Measurements from ENCODE around the gene ENAH.
"Not testable (repeated sequence)": the region's sequence is repeated elsewhere in the genome, so short reads cannot be mapped to it uniquely, and the experiment has no call there.

ENAH gene

DNA sequence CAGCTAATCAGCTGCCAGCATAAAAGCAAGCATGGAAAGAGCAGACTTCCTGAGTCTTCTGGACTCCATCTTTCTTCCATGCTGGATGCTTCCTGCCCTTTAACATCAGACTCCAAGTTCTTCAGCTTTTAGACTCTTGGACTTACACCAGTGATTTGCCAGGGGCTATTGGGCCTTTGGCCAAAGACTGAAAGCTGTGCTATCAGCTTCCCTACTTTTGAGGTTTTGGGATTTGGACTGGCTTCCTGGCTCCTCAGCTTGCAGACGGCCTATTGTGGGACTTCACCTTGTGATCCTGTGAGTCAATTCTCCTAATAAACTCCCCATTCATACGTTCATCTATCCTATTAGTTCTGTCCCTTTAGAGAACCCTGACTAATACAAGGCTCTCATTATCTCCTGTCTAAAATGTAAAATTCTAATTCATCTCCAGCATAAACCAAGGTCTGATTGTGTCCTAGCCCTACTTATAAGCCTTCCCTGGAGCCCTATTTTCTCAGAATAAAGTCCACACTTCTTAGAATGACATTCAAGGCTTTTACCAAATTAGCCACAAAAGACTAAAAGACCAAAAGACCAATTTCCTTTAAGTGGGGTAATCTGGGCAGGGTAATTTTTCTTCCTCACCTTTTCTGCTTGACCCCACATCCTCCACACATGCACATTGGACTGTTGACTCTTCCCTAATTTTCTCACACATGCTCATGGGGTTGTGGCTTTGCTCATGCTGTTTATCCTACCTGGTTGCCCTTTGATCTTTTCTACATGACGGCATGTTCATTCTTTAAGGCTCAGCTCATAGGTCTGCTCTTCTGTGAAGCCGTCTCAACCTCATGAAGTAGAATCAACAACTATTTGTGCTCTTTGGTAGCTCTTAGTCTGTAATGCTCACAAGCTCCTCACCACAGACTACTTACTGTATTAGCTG, 18.1 kb upstream of the ENAH start:
- no peak for DNase-seq

DNA sequence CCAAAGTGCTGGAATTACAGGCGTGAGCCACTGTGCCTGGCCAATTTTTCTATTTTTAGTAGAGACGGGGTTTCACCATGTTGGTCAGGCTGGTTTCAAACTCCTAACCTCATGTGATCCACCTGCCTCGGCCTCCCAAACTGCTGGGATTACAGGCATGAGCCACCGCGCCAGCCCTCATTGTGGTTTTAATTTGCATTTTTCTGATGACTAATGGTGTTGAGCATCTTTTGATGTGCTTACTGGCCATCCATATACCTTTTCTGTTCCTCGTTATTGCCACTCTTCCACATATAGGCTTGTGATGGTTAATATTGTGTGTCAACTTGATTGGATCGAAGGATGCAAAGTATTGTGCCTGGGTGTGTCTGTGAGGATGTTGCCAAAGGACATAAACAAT, 17.4 kb upstream of the ENAH start:
- DNase-seq: no peak

GRCh38 chr1:225668222-225668621, 15.3 kb upstream of the ENAH start:
- DNase-seq: no peak

DNA sequence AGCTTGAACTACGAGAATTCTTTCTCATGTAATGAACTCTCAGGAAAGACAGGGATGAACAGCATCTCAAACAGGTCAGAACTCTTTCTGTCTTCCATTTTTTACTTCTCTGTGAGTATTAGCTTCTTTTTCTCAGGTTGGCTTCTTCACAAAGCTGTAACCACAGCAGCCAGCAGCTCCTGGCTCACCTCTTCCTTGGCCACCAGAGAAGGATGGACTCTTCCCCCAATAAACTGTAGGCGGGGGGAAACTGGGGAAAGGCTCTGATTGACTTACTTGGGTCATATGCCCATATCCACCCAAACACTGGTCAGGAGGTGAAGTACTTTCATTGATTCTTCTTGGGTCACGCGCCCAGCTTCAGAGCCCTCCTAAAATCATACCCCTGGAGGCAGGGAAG, 14.4 kb upstream of the ENAH start:
- no peak for DNase-seq

- DNase-seq: no peak
Observed at GRCh38 chr1:225666495-225666894, 13.6 kb upstream of the ENAH start.

DNA sequence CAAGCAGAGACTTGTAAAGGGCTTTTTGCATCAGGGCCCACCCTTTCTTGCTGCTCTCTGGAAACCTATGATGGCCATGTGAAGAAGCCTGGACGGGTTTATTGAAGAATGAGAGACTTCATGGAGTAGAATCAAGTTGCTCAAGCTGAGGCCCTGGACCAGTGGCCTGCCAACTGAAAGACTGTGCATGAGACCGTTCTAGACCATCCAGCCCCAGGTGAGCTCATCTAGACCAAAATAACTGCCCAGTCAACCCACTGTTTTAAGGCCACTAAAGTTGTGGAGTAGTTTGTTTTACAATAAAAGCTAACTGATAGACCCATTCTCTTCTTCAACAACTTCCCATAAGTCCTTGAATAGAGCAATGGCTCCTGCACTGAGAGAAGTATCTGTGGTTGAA, 11.8 kb upstream of the ENAH start:
- DNase-seq: no peak

GRCh38 chr1:225662155-225662554, 9.2 kb upstream of the ENAH start:
- DNase-seq: no peak

DNA sequence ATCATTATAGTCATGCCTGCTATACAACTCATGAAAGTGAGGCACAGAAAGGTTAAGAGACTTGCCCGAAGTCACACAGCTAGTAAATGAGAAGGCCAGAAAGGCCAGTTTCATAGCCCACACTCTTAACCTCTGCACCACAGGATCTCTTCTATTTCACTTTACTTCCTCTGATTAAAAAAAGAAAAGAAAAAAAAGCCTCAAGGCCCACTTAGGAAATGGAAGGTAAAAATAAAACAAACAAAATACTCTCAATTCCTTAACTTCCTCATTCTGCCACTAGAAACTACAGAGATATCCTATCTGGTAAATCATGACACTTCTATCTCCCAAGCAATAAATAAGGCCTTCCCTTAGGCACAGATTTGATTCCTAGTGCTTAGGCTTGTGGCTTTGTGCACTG, 7.6 kb upstream of the ENAH start:
- no peak for DNase-seq

- DNase-seq: no peak
Observed at GRCh38 chr1:225658041-225658440, 5.1 kb upstream of the ENAH start.

DNA sequence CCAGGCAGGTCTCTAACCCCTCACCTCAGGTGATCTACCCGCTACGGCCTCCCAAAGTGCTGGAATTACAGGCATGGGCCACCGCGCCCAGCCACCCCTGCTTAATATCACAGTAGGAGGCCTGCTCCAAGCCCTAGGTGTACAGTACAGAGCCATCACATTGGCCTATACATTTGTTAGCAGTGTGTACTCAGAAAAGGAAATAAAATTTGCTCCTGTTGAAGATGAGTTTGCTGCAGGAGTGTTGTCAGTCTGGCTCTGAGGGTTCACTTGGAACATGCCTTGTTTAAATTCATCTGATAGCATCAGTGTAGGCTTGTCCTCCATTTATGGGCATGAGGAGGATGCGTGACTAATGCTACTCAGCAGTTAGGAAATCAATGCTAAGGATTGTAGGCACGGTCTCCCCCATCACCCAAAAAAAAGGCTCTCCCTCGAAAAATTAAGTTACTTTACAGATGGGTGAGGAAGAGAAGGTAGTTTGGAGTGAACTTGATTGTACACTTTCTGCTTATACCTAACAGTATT, 4.6 kb upstream of the ENAH start:
- DNase-seq: no peak

DNA sequence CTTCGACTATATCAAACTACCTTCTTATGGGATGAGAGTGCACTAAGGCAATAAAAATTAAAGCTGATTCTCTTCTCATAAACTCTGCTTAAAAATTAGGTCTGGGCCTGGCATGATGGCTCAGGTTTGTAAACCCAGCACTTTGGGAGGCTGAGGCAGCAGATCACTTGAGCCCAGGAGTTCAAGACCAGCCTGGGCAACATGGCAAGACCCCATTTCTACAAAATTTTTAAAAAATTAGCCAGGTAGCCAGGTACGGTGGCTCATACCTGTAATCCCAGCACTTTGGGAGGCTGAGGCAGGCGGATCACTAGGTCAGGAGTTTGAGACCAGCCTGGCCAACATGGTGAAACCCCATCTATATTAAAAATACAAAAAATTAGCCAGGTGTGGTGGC, 3.3 kb upstream of the ENAH start:
- not testable (repeated sequence) for DNase-seq

DNA sequence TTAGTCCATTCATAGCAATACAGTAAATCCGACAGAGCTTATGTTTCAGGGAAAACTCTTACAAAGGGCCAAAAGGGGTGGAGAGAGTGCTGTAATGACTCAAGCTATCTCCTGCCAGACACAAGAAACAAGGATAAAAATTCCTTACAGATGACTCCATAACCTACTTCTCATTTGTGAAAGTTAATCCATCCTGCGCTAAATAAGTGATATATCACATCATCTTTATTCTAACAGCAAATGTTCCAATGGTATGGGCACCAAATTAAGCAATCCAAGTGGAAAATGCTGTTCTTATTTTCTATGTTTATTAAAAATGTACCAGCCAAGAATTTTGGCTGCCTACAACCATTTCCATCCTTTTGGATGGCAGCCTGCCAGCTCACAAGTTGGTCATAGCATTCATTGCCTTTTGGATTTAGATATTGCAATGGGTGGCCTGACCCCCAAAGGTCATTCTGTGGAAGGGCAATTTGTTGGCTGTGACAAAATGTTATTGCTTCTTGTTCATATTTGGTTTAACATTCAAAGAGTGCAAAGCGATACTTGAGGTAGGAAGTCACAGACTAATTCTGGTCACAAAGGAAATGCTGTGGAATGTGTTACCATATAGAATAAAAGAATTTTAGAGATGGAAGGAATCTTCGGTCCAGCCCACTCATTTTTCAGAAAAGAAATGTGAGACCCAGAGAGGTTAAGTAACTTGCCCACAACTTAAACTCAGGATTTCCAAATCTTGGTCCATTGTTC, 2.8 kb upstream of the ENAH start:
- peak in 1 of 2 experiments; percentile 12 for DNase-seq

DNA sequence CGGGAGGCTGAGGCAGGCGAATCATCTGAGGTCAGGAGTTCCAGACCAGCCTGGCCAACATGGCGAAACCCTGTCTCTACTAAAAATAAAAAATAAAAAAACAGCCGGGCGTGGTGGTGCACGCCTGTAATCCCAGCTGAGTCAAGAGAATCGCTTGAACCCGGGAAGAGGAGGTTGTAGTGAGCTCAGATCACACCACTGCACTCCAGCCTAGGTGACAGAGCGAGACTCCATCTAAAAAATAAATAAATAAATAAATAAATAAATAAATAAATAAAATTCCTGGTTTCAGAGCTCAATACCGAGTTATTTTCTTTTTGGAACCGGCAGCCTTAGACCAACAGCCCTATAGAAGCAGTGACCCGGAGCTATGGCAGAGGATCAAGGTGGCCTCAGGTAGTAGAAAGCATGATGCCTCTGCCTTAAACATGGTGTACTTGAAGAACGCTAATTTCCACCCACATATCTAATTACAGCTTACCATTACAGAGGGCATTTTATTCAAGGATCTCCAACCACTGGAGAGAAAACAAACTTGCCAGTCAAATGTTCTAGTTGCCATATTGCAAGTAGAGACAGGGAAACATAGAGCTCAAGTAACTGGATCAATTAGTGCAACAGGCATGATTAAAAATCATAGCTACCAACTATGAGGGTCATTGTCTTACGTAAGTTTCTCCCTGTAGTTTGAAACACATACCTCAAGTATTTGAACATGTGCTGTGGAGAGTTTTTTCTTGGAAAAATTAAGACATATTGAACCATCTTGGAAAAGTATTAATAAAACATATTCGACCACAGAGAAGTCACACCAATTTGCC, 2.0 kb upstream of the ENAH start:
- no peak for DNase-seq

- no peak for DNase-seq
Observed at GRCh38 chr1:225654277-225654597, 1.3 kb upstream of the ENAH start.

DNA sequence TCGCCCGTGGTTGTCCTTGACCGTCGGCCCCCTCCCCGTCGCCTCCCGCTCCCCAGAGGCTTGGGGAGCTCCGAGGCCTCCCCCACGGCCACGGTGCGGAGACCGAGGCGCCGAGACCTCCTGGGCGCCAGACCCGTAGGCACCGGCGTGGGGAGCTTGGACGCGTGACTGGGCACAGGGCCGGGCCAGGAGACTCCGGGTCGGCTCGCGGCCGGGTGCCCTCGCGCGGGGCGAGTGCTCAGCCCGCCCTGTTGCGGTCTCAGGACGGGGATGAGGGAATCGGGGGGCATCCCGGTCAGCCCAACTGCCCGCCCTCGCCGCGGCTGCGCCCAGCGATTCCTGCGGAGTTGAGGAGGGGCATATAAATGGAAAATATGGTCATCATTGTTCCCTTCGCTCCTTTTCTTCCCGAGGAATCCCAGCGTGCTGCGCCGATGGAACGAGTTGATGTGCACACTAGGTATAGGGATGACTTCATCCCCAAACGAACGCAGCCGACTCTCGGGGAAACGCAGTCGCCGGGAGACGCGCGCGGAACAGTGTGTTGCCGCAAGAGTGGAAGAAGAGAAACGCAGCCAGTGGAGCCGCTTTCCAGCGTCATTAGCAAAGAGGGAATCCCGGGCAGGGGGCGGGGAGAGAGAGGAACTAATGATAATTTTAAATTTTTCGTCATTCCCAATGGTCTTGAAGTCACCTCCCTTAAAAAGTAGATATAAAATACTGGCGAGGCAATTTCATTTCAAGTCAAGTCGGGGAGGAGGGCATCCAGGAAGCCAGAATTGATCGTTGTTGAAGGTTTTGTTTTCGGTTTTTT, 747 bp upstream of the ENAH start:
- peak; percentile 22 to 46 for DNase-seq

DNA sequence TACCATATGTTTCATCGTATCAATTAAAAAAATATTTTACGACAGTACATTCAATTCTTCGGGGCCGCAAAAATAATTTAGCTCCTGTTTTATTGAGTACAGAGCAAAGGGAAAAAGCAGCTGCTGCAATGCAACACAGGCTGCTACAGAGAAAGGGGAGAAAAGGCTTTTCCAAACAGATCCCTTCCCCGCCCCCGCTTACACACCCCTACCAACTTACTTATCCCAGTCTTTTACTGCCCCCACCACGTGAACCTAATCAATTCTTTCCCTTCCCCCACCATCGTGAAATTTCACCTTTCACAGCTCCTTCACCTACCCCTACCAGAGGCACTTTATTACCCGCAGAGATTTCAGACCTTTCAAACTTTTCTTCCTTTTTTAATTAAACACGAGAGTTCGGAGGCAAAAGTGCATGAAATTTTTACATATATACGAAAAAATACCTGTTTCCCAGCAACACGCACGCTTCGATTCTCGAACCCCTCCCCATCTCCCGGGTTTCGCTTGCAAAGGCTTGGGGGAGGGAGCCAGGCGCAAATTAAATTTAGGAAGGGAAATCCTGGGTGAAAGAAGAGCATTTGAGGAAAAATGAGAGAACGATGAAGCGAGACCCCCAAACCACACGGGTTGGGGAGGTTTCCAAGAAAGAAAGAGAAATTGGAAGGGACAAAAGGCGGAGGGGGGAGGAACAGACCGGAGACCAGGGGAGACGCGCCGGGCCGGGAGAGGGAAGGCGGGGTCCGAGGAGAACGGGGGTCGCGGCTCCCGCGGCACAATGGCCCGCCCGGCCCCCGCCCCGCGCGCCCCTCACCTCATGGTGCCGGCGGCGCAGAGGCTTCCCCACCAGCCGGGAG, 823 bp downstream of the ENAH start:
- DNase-seq: peak in 1 of 2 experiments; percentile 6

GRCh38 chr1:225651376-225651871, 1.5 kb downstream of the ENAH start:
- DNase-seq: no peak

- no peak for DNase-seq
Observed at GRCh38 chr1:225650179-225650578, 2.7 kb downstream of the ENAH start.

GRCh38 chr1:225645194-225645895, 7.6 kb downstream of the ENAH start:
- DNase-seq: no peak

- DNase-seq: no peak
Observed at GRCh38 chr1:225644666-225645065, 8.3 kb downstream of the ENAH start.

Data from activated CD4-positive, alpha-beta T cell treated with anti-CD3 and anti-CD28 coated beads, Interleukin-2, amount 50 U/mL, for 48 hours (primary cell).